HEK293T (cell line): ENCODE results near the gene NFAT5.

Experiments used
- CTCF ChIA-PET: fragments of 350-600 bp; formaldehyde crosslinking; extraction: SDS; loops from one replicate; lab custom pipeline; 2021; ENCODE audit warnings: antibody characterized with exemption, inconsistent platforms; lab: Yijun Ruan, JAX
- POLR2A ChIA-PET: fragments of 350-600 bp; formaldehyde crosslinking; extraction: SDS; loops from one replicate; lab custom pipeline; 2020; ENCODE audit warnings: antibody characterized with exemption, inconsistent platforms; lab: Yijun Ruan, JAX
- DNase-seq: peaks from one replicate; pipeline ENCODE4 v3.0.0; 2012; ENCODE audit warnings: mixed read lengths; ENCODE audit errors: extremely low spot score
- ARNT ChIP-seq: fragments of 450-650 bp; IDR thresholded peaks from 2 replicates; pipeline ENCODE4 v1.6.1; 2017; ENCODE audit warnings: mild to moderate bottlenecking
- BHLHE40 ChIP-seq: fragments of 450-650 bp; IDR thresholded peaks from 2 replicates; pipeline ENCODE4 v1.6.1; 2016; ENCODE audit warnings: mild to moderate bottlenecking, moderate library complexity, borderline replicate concordance
- CTBP1 ChIP-seq: fragments of 450-650 bp; IDR thresholded peaks from 2 replicates; pipeline ENCODE4 v1.6.1; 2016; ENCODE audit warnings: borderline replicate concordance
- ELF4 ChIP-seq: fragments of 450-650 bp; IDR thresholded peaks from 2 replicates; pipeline ENCODE4 v1.6.1; 2017; ENCODE audit warnings: antibody characterized with exemption
- FOXA1 ChIP-seq: fragments of 450-650 bp; IDR thresholded peaks from 2 replicates; pipeline ENCODE4 v1.6.1; 2016; ENCODE audit warnings: mild to moderate bottlenecking
- FOXK2 ChIP-seq: fragments of 450-650 bp; IDR thresholded peaks from 2 replicates; pipeline ENCODE4 v1.6.1; 2016; ENCODE audit warnings: mild to moderate bottlenecking
- FOXM1 ChIP-seq: fragments of 450-650 bp; IDR thresholded peaks from 2 replicates; pipeline ENCODE4 v1.6.1; 2017; ENCODE audit warnings: mild to moderate bottlenecking, borderline replicate concordance
- HDGF ChIP-seq: fragments of 450-650 bp; IDR thresholded peaks from 2 replicates; pipeline ENCODE4 v1.6.1; 2017; ENCODE audit warnings: antibody characterized with exemption, borderline replicate concordance
- L3MBTL2 ChIP-seq: fragments of 450-650 bp; conservative IDR thresholded peaks from 2 replicates; pipeline ENCODE4 v1.6.1; 2016; ENCODE audit warnings: mild to moderate bottlenecking
- LEF1 ChIP-seq: fragments of 450-650 bp; IDR thresholded peaks from 2 replicates; pipeline ENCODE4 v1.6.1; 2017; ENCODE audit warnings: mild to moderate bottlenecking, borderline replicate concordance
- NFRKB ChIP-seq: fragments of 450-650 bp; IDR thresholded peaks from 2 replicates; pipeline ENCODE4 v1.6.1; 2016; ENCODE audit warnings: mild to moderate bottlenecking, moderate library complexity
- SP1 ChIP-seq: fragments of 450-650 bp; IDR thresholded peaks from 2 replicates; pipeline ENCODE4 v1.6.1; 2017
- SUZ12 ChIP-seq: fragments of 450-650 bp; IDR thresholded peaks from 2 replicates; pipeline ENCODE4 v1.6.1; 2016; ENCODE audit warnings: mild to moderate bottlenecking
- TARDBP ChIP-seq: fragments of 450-650 bp; IDR thresholded peaks from 2 replicates; pipeline ENCODE4 v1.6.1; 2016
- ZNF384 ChIP-seq: fragments of 450-650 bp; IDR thresholded peaks from 2 replicates; pipeline ENCODE4 v1.6.1; 2016
- TF ChIP-seq, protein P1 (sequence below): fragments of 450-650 bp; IDR thresholded peaks from 2 replicates; pipeline ENCODE4 v1.6.1; 2016

NFAT5 gene

DNA sequence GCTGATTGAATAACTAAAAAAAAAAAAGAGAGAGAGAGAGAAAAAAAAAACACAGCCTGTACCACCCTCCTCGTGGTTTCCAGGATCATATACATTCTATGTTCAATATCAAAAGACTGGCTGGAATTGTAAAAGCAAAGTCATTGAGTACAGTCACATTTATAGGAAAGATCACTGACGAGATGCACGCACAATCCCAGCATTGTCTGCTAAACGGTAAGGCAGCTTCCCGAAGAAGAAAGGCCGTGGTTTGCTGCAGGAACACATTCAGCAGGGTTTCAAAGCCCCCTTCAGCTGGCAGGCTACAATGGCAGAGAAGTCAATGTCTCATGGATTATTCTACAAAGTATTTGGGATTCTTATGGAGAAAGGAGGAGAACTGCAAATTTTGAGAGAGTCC lies 151.3 kb downstream of the NFAT5 start:
- no peak for DNase-seq
- CTCF ChIA-PET = no interaction called here
- POLR2A ChIA-PET = interaction anchor here (1.0 to 1.7 kb wide), 3 partner anchors 9 to 38 kb away, joined by 3 to 5 read pairs (median 4); partner anchors contain the start of genes NOB1 and NQO1
- TF ChIP-seq SP1 (no peak), ZNF384 (no peak), CTBP1 (no peak), FOXA1 (no peak), FOXM1 (no peak), ARNT (no peak), L3MBTL2 (no peak), LEF1 (no peak)

- ChIA-PET CTCF (no interaction called here), POLR2A (no interaction called here)
- DNase-seq = no peak
- TF ChIP-seq SUZ12 (no peak), SP1 (no peak), NFRKB (no peak), FOXK2 (no peak), ZNF384 (no peak), ELF4 (no peak), HDGF (no peak), ARNT (no peak), FOXA1 (no peak), FOXM1 (no peak), L3MBTL2 (no peak), BHLHE40 (no peak)
- TF ChIP-seq, protein P1, sequence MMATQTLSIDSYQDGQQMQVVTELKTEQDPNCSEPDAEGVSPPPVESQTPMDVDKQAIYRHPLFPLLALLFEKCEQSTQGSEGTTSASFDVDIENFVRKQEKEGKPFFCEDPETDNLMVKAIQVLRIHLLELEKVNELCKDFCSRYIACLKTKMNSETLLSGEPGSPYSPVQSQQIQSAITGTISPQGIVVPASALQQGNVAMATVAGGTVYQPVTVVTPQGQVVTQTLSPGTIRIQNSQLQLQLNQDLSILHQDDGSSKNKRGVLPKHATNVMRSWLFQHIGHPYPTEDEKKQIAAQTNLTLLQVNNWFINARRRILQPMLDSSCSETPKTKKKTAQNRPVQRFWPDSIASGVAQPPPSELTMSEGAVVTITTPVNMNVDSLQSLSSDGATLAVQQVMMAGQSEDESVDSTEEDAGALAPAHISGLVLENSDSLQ = no peak
Measured at GRCh38 chr16:69718111-69718764, 152.5 kb downstream of the NFAT5 start.

DNA sequence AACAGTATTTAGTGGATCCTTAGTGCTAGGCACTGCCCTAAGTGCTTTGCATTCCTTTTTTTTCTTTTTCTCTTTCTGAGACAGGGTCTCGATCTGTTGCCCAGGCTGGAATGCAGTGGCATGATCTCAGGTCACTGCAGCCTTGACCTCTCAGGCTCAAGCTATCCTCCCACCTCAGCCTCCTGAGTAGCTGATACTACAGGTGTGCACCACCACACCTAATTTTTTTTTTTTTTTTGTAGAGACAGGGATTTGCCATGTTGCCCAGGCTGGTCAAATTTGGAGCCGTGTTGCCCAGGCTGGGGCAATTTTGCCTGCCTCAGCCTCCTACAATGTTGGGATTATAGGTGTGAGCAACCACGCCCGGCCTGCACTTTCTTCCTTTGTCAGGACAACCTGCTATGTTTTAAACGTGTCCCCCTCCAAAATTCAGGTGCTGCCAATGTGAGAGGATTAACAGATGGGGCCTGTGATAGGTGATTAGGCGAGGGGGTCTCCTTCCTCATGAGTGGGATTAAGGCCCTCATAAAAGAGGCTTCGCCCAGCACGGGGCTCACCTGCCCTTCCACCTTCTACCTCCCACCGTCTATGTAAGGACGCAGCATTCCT lies 155.2 kb downstream of the NFAT5 start:
- TF ChIP-seq ELF4 (no peak), FOXM1 (no peak), BHLHE40 (no peak), FOXK2 (no peak), ZNF384 (no peak), ARNT (no peak), SUZ12 (no peak), FOXA1 (no peak), HDGF (no peak), TARDBP (no peak), CTBP1 (no peak), LEF1 (no peak), NFRKB (no peak), SP1 (no peak), L3MBTL2 (no peak)
- TF ChIP-seq, protein P1 = no peak
- CTCF ChIA-PET = interaction anchor here (1.5 kb wide), 1 partner anchor 34 kb away, joined by 6 read pairs; the partner anchor contains the start of gene NOB1
- POLR2A ChIA-PET = interaction anchor here (2.3 kb wide), 1 partner anchor 34 kb away, joined by 8 read pairs; the partner anchor contains the start of gene NOB1
- no peak for DNase-seq

DNA sequence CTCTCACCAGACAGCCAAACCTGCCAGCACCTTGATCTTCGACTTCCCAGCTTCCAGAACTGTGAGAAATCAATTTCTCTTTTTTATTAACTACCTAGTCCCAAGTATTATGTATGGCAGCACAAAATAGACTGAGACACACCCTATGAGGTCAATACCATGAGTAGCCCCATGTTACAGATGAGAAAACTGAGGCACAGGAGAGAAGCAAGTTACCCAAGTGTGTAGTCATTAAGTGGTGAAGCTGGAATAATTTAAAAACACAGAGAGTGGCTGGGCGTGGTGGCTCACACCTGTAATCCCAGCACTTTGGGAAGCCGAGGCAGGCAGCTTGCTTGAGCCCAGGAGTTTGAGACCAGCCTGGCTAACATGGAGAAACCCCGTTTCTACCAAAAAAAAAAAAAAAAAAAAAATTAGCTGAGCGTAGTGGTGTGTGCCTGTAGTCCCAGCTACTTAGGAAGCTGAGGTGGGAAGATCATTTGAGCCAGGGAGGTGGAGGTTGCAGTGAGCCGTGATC lies 155.7 kb downstream of the NFAT5 start:
- ChIA-PET CTCF (interaction anchor here (1.5 kb wide), 1 partner anchor 33 kb away, joined by 6 read pairs; the partner anchor contains the start of gene NOB1), POLR2A (interaction anchor here (2.3 kb wide), 1 partner anchor 33 kb away, joined by 8 read pairs; the partner anchor contains the start of gene NOB1)
- DNase-seq = no peak
- TF ChIP-seq LEF1 (no peak), TARDBP (no peak), FOXM1 (no peak)

GRCh38 chr16:69724414-69724873 lies 158.7 kb downstream of the NFAT5 start:
- DNase-seq = no peak
- POLR2A ChIA-PET = interaction anchor here (0.9 to 3.2 kb wide), 3 partner anchors 15 to 38 kb away, joined by 3 to 25 read pairs (median 4); partner anchors contain the start of gene NOB1
- TF ChIP-seq ZNF384 (no peak), TARDBP (no peak), CTBP1 (no peak), ARNT (no peak), FOXM1 (no peak), FOXK2 (no peak), HDGF (no peak), L3MBTL2 (no peak), NFRKB (no peak), BHLHE40 (no peak), SUZ12 (no peak), SP1 (no peak), FOXA1 (no peak), ELF4 (no peak), LEF1 (no peak)
- TF ChIP-seq, protein P1 = no peak
- CTCF ChIA-PET = interaction anchor here (1.4 kb wide), 1 partner anchor 30 kb away, joined by 3 read pairs; the partner anchor contains the start of gene NOB1
